ENCODE results near the gene ARL4C.

ARL4C gene

DNA sequence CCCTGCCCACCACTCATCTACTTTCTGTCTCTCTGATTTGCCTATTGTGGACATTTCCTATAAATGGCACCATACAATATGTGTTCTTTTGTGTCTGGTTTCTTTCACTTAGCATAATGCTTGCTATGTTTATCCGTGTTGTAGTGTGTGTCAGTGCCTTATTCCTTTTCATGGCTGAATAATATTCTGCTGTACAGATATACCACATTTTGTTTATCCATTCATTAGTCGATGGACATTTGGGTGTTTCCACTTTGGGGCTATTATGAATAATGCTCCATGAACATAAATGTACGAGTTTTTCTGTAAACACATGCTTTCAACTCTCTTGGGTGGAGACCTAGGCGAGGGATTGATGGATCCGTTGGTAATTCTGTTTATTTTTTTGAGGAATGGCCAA, 15.6 kb downstream of the ARL4C start:
- Histone ChIP-seq H2AFZ (ENCODE audit: low read depth, low read length) (no peak overlapping the region), H3K36me3 (replicated peaks; ENCODE audit: low read depth, low read length) (no peaks in the 10 kb centered on the region), H3K4me3 (ENCODE audit: low read length) (no peak overlapping the region), H3K79me2 (ENCODE audit: low read length) (no peaks in the 10 kb centered on the region), H3K27ac (ENCODE audit: low read length) (no peak overlapping the region), H3K9ac (ENCODE audit: low read length) (no peak overlapping the region), H3K27me3 (ENCODE audit: low read depth, low read length) (peaks cover 4% of the 10 kb centered on the region; the same call in 1 of the 2 replicates), H3K9me3 (ENCODE audit: insufficient read depth, low read length) (no peaks in the 10 kb centered on the region), H3K4me2 (ENCODE audit: low read length) (no peak overlapping the region), H3K4me1 (ENCODE audit: low read length) (peaks cover 25% of the 10 kb centered on the region), H4K20me1 (ENCODE audit: insufficient read depth, low read length) (no peaks in the 10 kb centered on the region)
- TF ChIP-seq EZH2phosphoT487 (IDR thresholded peaks at IDR 0.05; ENCODE audit: low read depth) (no peak), CTCF (IDR thresholded peaks at IDR 0.05; ENCODE audit: low read depth, low read length) (no peak)

GRCh38 chr2:234480337-234480736, 16.5 kb downstream of the ARL4C start:
- Histone ChIP-seq H2AFZ (ENCODE audit: low read depth, low read length) (no peak overlapping the region), H4K20me1 (ENCODE audit: insufficient read depth, low read length) (no peaks in the 10 kb centered on the region), H3K36me3 (replicated peaks; ENCODE audit: low read depth, low read length) (no peaks in the 10 kb centered on the region), H3K27me3 (ENCODE audit: low read depth, low read length) (peaks cover 4% of the 10 kb centered on the region; the same call in 1 of the 2 replicates), H3K27ac (ENCODE audit: low read length) (no peak overlapping the region), H3K9ac (ENCODE audit: low read length) (no peak overlapping the region), H3K4me2 (ENCODE audit: low read length) (no peak overlapping the region), H3K4me1 (ENCODE audit: low read length) (peaks cover 27% of the 10 kb centered on the region), H3K79me2 (ENCODE audit: low read length) (no peaks in the 10 kb centered on the region), H3K4me3 (ENCODE audit: low read length) (no peak overlapping the region), H3K9me3 (ENCODE audit: insufficient read depth, low read length) (no peaks in the 10 kb centered on the region)
- no peak for TF ChIP-seq CTCF (IDR thresholded peaks at IDR 0.05; ENCODE audit: low read depth, low read length)

- Histone ChIP-seq H2AFZ (ENCODE audit: low read depth, low read length) (no peak overlapping the region), H3K27ac (ENCODE audit: low read length) (no peak overlapping the region), H3K27me3 (ENCODE audit: low read depth, low read length) (peaks cover 4% of the 10 kb centered on the region; the same call in 1 of the 2 replicates), H3K9ac (ENCODE audit: low read length) (no peak overlapping the region), H3K4me1 (ENCODE audit: low read length) (peaks cover 35% of the 10 kb centered on the region), H3K79me2 (ENCODE audit: low read length) (no peaks in the 10 kb centered on the region), H4K20me1 (ENCODE audit: insufficient read depth, low read length) (no peaks in the 10 kb centered on the region), H3K9me3 (ENCODE audit: insufficient read depth, low read length) (no peaks in the 10 kb centered on the region), H3K4me2 (ENCODE audit: low read length) (no peak overlapping the region), H3K36me3 (replicated peaks; ENCODE audit: low read depth, low read length) (no peaks in the 10 kb centered on the region), H3K4me3 (ENCODE audit: low read length) (no peak overlapping the region)
- no peak for TF ChIP-seq CTCF (IDR thresholded peaks at IDR 0.05; ENCODE audit: low read depth, low read length)
These were observed 17.4 kb downstream of the ARL4C start for GRCh38 chr2:234479465-234479864.

GRCh38 chr2:234478121-234478858, 18.6 kb downstream of the ARL4C start:
- no peak overlapping the region for H3K9ac ChIP-seq (ENCODE audit: low read length)
- no peaks in the 10 kb centered on the region for H3K79me2 ChIP-seq (ENCODE audit: low read length)

More at GRCh38 chr2:234478121-234478858, 18.6 kb downstream of the ARL4C start:
- Histone ChIP-seq H3K27ac (ENCODE audit: low read length) (no peak overlapping the region), H3K9me3 (ENCODE audit: insufficient read depth, low read length) (no peaks in the 10 kb centered on the region), H3K27me3 (ENCODE audit: low read depth, low read length) (peaks cover 4% of the 10 kb centered on the region; the same call in 1 of the 2 replicates), H3K4me3 (ENCODE audit: low read length) (no peak overlapping the region), H4K20me1 (ENCODE audit: insufficient read depth, low read length) (no peaks in the 10 kb centered on the region), H3K4me1 (ENCODE audit: low read length) (peaks cover 25% of the 10 kb centered on the region), H3K4me2 (ENCODE audit: low read length) (no peak overlapping the region), H2AFZ (ENCODE audit: low read depth, low read length) (no peak overlapping the region), H3K36me3 (replicated peaks; ENCODE audit: low read depth, low read length) (no peaks in the 10 kb centered on the region)
- TF ChIP-seq CTCF (IDR thresholded peaks at IDR 0.05; ENCODE audit: low read depth, low read length), result no peak
- no peak for TF ChIP-seq EZH2phosphoT487 (IDR thresholded peaks at IDR 0.05; ENCODE audit: low read depth)
